Skeletal muscle satellite cell (primary cell): ENCODE results near the gene SH2D1B.
A peak's percentile ranks its signal among the peaks of the same experiment; 100 is the strongest.

Experiments used
- H3K27me3 ChIP-seq: 2 replicates; pipeline ENCODE4 v1.7.0; 2013; ENCODE audit warnings: low read length; ENCODE audit not compliant: control insufficient read depth, insufficient read depth
- H3K36me3 ChIP-seq: 2 replicates; pipeline ENCODE4 v1.7.0; 2013; ENCODE audit warnings: mild to moderate bottlenecking, control low read depth, low read length; ENCODE audit not compliant: insufficient read depth
- H3K4me1 ChIP-seq: 2 replicates; pipeline ENCODE4 v1.7.0; 2013; ENCODE audit warnings: low read length; ENCODE audit not compliant: control insufficient read depth, insufficient read depth
- H3K4me2 ChIP-seq: 2 replicates; pipeline ENCODE4 v1.7.0; 2013; ENCODE audit warnings: mild to moderate bottlenecking, low read length
- H3K4me3 ChIP-seq: 2 replicates; pipeline ENCODE4 v1.7.0; 2013; ENCODE audit warnings: low read length
- H3K9ac ChIP-seq: 2 replicates; pipeline ENCODE4 v1.7.0; 2013; ENCODE audit warnings: mild to moderate bottlenecking, low read depth, low read length, moderate library complexity
- H3K9me3 ChIP-seq: replicated peaks from 2 replicates; pipeline ENCODE4 v1.7.0; 2013; ENCODE audit warnings: mild to moderate bottlenecking, control low read depth, low read length

The SH2D1B gene

DNA sequence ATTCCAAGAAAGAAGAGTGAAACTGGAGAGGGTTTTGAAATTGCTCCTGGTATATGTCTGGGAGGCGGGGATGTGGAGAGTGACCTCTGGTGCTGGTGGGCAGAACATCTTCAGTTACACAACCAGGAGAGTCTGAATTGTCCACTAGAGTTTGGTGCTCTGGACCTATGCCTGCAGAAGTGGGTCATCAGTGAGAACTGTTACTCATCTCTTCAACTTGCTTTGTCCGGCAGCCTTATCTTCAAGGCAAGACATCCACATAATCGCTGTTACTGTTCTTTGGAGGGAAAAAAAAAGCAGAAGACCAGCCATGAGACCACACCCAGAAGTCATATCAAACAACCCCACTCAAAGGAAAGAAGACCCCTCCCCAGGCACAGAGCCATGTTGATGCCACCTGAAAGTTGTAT, 14.9 kb downstream of the SH2D1B start:
- H3K4me2 ChIP-seq = no peak overlapping the region
- H3K4me3 ChIP-seq = no peak overlapping the region
- H3K4me1 ChIP-seq = peaks cover 4% of the 10 kb centered on the region
- no peaks in the 10 kb centered on the region for H3K36me3 ChIP-seq
- H3K27me3 ChIP-seq = peaks cover 18% of the 10 kb centered on the region
- H3K9me3 ChIP-seq = no peaks in the 10 kb centered on the region
- H3K9ac ChIP-seq = no peak overlapping the region

- Histone ChIP-seq H3K9ac (no peak overlapping the region), H3K36me3 (no peaks in the 10 kb centered on the region), H3K4me3 (no peak overlapping the region), H3K4me2 (no peak overlapping the region), H3K9me3 (no peaks in the 10 kb centered on the region), H3K4me1 (peaks cover 4% of the 10 kb centered on the region), H3K27me3 (peaks cover 18% of the 10 kb centered on the region)
Observed at GRCh38 chr1:162396201-162396906, 15.6 kb downstream of the SH2D1B start.

DNA sequence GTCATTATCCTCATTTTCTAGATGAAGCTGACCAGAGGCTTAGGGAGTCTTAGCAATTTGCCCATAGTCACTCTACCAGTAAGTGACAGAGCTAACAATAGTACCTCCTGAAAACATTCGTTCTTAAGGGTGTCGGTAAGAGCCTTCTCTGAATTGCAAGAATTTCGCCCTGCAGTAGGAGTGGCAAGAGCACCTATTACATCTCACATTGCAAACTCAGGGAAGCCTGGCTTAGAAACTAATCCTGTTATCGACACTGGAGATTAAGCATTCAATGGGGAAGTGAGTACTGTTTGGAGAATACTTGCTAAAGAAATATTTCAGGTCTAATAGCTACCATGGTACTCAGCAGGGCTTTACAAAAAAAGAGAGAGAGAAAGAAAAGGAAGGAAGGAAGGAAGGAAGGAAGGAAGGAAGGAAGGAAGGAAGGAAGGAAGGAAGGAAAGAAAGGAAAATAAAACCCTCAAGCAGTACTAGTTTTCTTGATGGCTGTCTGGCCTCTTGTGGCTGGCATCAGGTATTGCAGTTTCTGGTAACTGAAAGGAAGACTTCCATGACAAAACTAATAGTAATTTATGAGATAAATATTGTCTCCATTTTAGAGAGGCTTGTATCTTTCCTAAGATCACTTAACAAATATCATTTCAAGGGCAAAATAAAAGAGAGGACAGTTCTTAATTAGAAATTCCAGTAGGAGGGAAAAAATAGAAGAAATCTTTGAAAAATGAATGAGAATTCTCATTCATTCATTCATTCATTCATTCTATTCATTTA, 20.0 kb downstream of the SH2D1B start:
- peaks cover 2% of the 10 kb centered on the region for H3K27me3 ChIP-seq
- no peaks in the 10 kb centered on the region for H3K36me3 ChIP-seq
- H3K9ac ChIP-seq = no peak overlapping the region
- no peak overlapping the region for H3K4me3 ChIP-seq
- H3K4me1 ChIP-seq = peaks cover 22% of the 10 kb centered on the region
- H3K9me3 ChIP-seq = no peaks in the 10 kb centered on the region
- no peak overlapping the region for H3K4me2 ChIP-seq

GRCh38 chr1:162390396-162391185, 21.3 kb downstream of the SH2D1B start:
- no peak overlapping the region for H3K9ac ChIP-seq
- H3K9me3 ChIP-seq = no peaks in the 10 kb centered on the region
- H3K4me2 ChIP-seq = no peak overlapping the region
- peaks cover 22% of the 10 kb centered on the region for H3K4me1 ChIP-seq
- no peaks in the 10 kb centered on the region for H3K36me3 ChIP-seq
- H3K27me3 ChIP-seq = no peaks in the 10 kb centered on the region
- H3K4me3 ChIP-seq = no peak overlapping the region

GRCh38 chr1:162389971-162390370, 22.0 kb downstream of the SH2D1B start:
- H3K9me3 ChIP-seq = no peaks in the 10 kb centered on the region
- no peak overlapping the region for H3K4me3 ChIP-seq
- no peaks in the 10 kb centered on the region for H3K36me3 ChIP-seq
- H3K4me2 ChIP-seq = peak overlapping the region; percentile 50
- no peaks in the 10 kb centered on the region for H3K27me3 ChIP-seq
- H3K9ac ChIP-seq = peak overlapping the region; percentile 3
- peaks cover 22% of the 10 kb centered on the region for H3K4me1 ChIP-seq

GRCh38 chr1:162389021-162389818, 22.7 kb downstream of the SH2D1B start:
- H3K9me3 ChIP-seq = no peaks in the 10 kb centered on the region
- no peak overlapping the region for H3K4me3 ChIP-seq
- H3K4me2 ChIP-seq = peak overlapping the region; percentile 50
- H3K9ac ChIP-seq = peak overlapping the region; percentile 43
- H3K36me3 ChIP-seq = no peaks in the 10 kb centered on the region
- peaks cover 22% of the 10 kb centered on the region for H3K4me1 ChIP-seq
- no peaks in the 10 kb centered on the region for H3K27me3 ChIP-seq

DNA sequence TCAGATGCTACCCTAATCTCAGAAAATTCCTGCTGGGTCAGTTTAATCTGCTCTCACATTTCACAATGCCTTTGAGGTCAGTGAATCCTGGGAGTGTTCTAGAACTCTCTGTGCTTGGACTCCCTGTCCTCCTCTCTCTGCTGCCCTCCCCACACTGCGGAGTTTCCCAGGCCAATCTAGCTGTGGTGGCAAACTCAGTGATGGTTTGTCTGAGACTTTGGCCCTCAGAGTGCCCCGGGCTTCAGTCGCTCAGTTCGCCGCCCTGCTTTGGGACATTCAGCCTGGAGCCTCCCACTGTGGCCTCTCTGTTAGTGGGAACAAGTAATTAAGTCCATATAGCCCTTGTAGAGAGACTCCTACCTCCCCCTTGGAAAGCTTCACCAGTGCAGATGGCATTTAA, 23.3 kb downstream of the SH2D1B start:
- peak overlapping the region; percentile 43 for H3K9ac ChIP-seq

GRCh38 chr1:162388083-162388594, 23.8 kb downstream of the SH2D1B start:
- no peaks in the 10 kb centered on the region for H3K27me3 ChIP-seq

More for the DNA sequence above, 23.3 kb downstream of the SH2D1B start:
- no peaks in the 10 kb centered on the region for H3K27me3 ChIP-seq
- no peak overlapping the region for H3K4me3 ChIP-seq
- peaks cover 22% of the 10 kb centered on the region for H3K4me1 ChIP-seq
- peak overlapping the region; percentile 50 for H3K4me2 ChIP-seq
- H3K9me3 ChIP-seq = no peaks in the 10 kb centered on the region
- no peaks in the 10 kb centered on the region for H3K36me3 ChIP-seq

GRCh38 chr1:162387226-162388082, 24.5 kb downstream of the SH2D1B start:
- no peak overlapping the region for H3K9ac ChIP-seq
- H3K4me3 ChIP-seq = no peak overlapping the region
- no peak overlapping the region for H3K4me2 ChIP-seq
- H3K4me1 ChIP-seq = peaks cover 22% of the 10 kb centered on the region
- H3K27me3 ChIP-seq = no peaks in the 10 kb centered on the region
- no peaks in the 10 kb centered on the region for H3K9me3 ChIP-seq
- H3K36me3 ChIP-seq = no peaks in the 10 kb centered on the region

More at GRCh38 chr1:162388083-162388594, 23.8 kb downstream of the SH2D1B start:
- H3K36me3 ChIP-seq = no peaks in the 10 kb centered on the region
- H3K9ac ChIP-seq = no peak overlapping the region
- H3K4me2 ChIP-seq = no peak overlapping the region
- H3K4me3 ChIP-seq = no peak overlapping the region
- no peaks in the 10 kb centered on the region for H3K9me3 ChIP-seq
- H3K4me1 ChIP-seq = peaks cover 22% of the 10 kb centered on the region
